ENCODE results near the gene ENO4. TPM values are rescaled to one million over a fixed set of nuclear protein-coding genes. Genes with fewer than 3 reads are reported as not detected.

The ENO4 gene
- total RNA-seq, 1 donor from 2014 or later = 0.07 TPM

GRCh38 chr10:116917481-116917880 is 68.2 kb downstream of the ENO4 start:
- CTCF ChIA-PET = no interaction called here
- intact Hi-C loops (cut with micrococcal nuclease) = no loop called here
- no peak for DNase-seq

GRCh38 chr10:116918583-116918982 is 69.3 kb downstream of the ENO4 start:
- Mint-ChIP-seq H3K36me3 (ENCODE audit: low read depth) (no peaks in the 10 kb centered on the region), H3K4me1 (no peaks in the 10 kb centered on the region), H3K27ac (no peak overlapping the region), H3K9me3 (no peaks in the 10 kb centered on the region), H3K4me3 (no peak overlapping the region), H3K27me3 (no peaks in the 10 kb centered on the region)
- ATAC-seq (ENCODE audit: low read depth) = no peak
- CTCF ChIA-PET = interaction anchor here (0.7 kb wide), 1 partner anchor 13 kb away, joined by 3 read pairs; no protein-coding TSS in a partner anchor
- intact Hi-C loops (cut with micrococcal nuclease) = no loop called here
- no peak for TF ChIP-seq CTCF (IDR thresholded peaks at IDR 0.05)
- POLR2A ChIA-PET = no interaction called here
- no peak for DNase-seq

More at GRCh38 chr10:116917481-116917880, 68.2 kb downstream of the ENO4 start:
- TF ChIP-seq CTCF (IDR thresholded peaks at IDR 0.05) = no peak
- Mint-ChIP-seq H3K27me3 (no peaks in the 10 kb centered on the region), H3K4me3 (no peak overlapping the region), H3K27ac (no peak overlapping the region), H3K4me1 (no peaks in the 10 kb centered on the region), H3K36me3 (ENCODE audit: low read depth) (no peaks in the 10 kb centered on the region), H3K9me3 (no peaks in the 10 kb centered on the region)
- no peak for ATAC-seq (ENCODE audit: low read depth)
- POLR2A ChIA-PET = no interaction called here

- ChIA-PET POLR2A (no interaction called here), CTCF (no interaction called here)
- no peak for DNase-seq
- H3K27me3 Mint-ChIP-seq = no peaks in the 10 kb centered on the region
- intact Hi-C loops (cut with micrococcal nuclease) = no loop called here
- H3K4me3 Mint-ChIP-seq = no peak overlapping the region
- no peaks in the 10 kb centered on the region for H3K9me3 Mint-ChIP-seq
- H3K36me3 Mint-ChIP-seq (ENCODE audit: low read depth) = no peaks in the 10 kb centered on the region
- ATAC-seq (ENCODE audit: low read depth) = no peak
- TF ChIP-seq CTCF (IDR thresholded peaks at IDR 0.05) = no peak
- H3K4me1 Mint-ChIP-seq = no peaks in the 10 kb centered on the region
- no peak overlapping the region for H3K27ac Mint-ChIP-seq
Measured at GRCh38 chr10:116919164-116919563, 69.9 kb downstream of the ENO4 start.

GRCh38 chr10:116919706-116920105 is 70.4 kb downstream of the ENO4 start:
- Mint-ChIP-seq H3K27me3 (no peaks in the 10 kb centered on the region), H3K4me1 (no peaks in the 10 kb centered on the region), H3K4me3 (no peak overlapping the region), H3K9me3 (no peaks in the 10 kb centered on the region), H3K36me3 (ENCODE audit: low read depth) (no peaks in the 10 kb centered on the region), H3K27ac (no peak overlapping the region)
- TF ChIP-seq CTCF (IDR thresholded peaks at IDR 0.05) = no peak
- intact Hi-C loops (cut with micrococcal nuclease) = no loop called here
- ATAC-seq (ENCODE audit: low read depth) (no peak), DNase-seq (no peak)
- POLR2A ChIA-PET = no interaction called here
- CTCF ChIA-PET = no interaction called here

- Mint-ChIP-seq H3K4me1 (no peaks in the 10 kb centered on the region), H3K36me3 (ENCODE audit: low read depth) (no peaks in the 10 kb centered on the region), H3K9me3 (no peaks in the 10 kb centered on the region), H3K27ac (no peak overlapping the region), H3K4me3 (no peak overlapping the region), H3K27me3 (no peaks in the 10 kb centered on the region)
- ATAC-seq (ENCODE audit: low read depth) (no peak), DNase-seq (no peak)
- intact Hi-C loops (cut with micrococcal nuclease) = no loop called here
- ChIA-PET POLR2A (no interaction called here), CTCF (no interaction called here)
- TF ChIP-seq CTCF (IDR thresholded peaks at IDR 0.05) = no peak
Measured at GRCh38 chr10:116925056-116925455, 75.8 kb downstream of the ENO4 start.
